Mesenchymal stem cell (in vitro differentiated cells and primary cell): ENCODE measurements around the gene RASSF5.

Source experiments
- DNase-seq: peaks from one replicate; pipeline ENCODE4 v3.0.0-alpha.2; 2013
- H2AFZ ChIP-seq: one replicate; pipeline ENCODE4 v1.6.1; 2013; ENCODE audit warnings: low read depth, mild to moderate bottlenecking, control low read depth, inconsistent platforms, low read length, moderate library complexity
- H2AK5ac ChIP-seq: 2 replicates; pipeline ENCODE4 v1.6.1; 2013; ENCODE audit warnings: low read length, moderate library complexity, mild to moderate bottlenecking, inconsistent platforms; ENCODE audit not compliant: severe bottlenecking
- H2BK120ac ChIP-seq: one replicate; pipeline ENCODE4 v1.6.1; 2013; ENCODE audit warnings: low read depth, mild to moderate bottlenecking, inconsistent platforms, low read length, moderate library complexity
- H2BK12ac ChIP-seq, 2 experiments: one replicate each; pipeline ENCODE4 v1.6.1; 2013; ENCODE audit warnings: inconsistent platforms in 2 of 2, low read length in 2 of 2, mild to moderate bottlenecking in 2 of 2, moderate library complexity in 2 of 2, control low read depth in 1 of 2
- H2BK15ac ChIP-seq: one replicate; pipeline ENCODE4 v1.6.1; 2013; ENCODE audit warnings: mild to moderate bottlenecking, low read depth, inconsistent platforms; ENCODE audit not compliant: poor library complexity, severe bottlenecking
- H2BK5ac ChIP-seq: 2 replicates; pipeline ENCODE4 v1.6.1; 2013; ENCODE audit warnings: low read depth, mild to moderate bottlenecking, low read length, control low read depth, inconsistent platforms; ENCODE audit not compliant: poor library complexity, severe bottlenecking
- H3K14ac ChIP-seq, 2 experiments: one replicate each; pipeline ENCODE4 v1.6.1; 2013; ENCODE audit warnings: inconsistent platforms in 2 of 2, low read length in 2 of 2, control low read depth in 1 of 2, mild to moderate bottlenecking in 1 of 2, moderate library complexity in 1 of 2
- H3K18ac ChIP-seq, 2 experiments: one replicate each; pipeline ENCODE4 v1.6.1; 2013; ENCODE audit warnings: inconsistent platforms in 2 of 2, low read length in 2 of 2, control low read depth in 1 of 2, low read depth in 1 of 2, mild to moderate bottlenecking in 1 of 2
- H3K23ac ChIP-seq, 2 experiments: one replicate each; pipeline ENCODE4 v1.6.1; 2013; ENCODE audit warnings: inconsistent platforms in 2 of 2, low read length in 2 of 2, mild to moderate bottlenecking in 2 of 2, moderate library complexity in 2 of 2, control low read depth in 1 of 2
- H3K27ac ChIP-seq: 2 replicates; pipeline ENCODE4 v1.5.1; 2013; ENCODE audit warnings: mild to moderate bottlenecking, moderate library complexity, low read length, control low read depth, inconsistent platforms; ENCODE audit not compliant: poor library complexity, severe bottlenecking
- H3K27me3 ChIP-seq, 2 experiments: 2 replicates each; pipeline versions ENCODE4 v1.6.1 to v1.7.0; 2013; ENCODE audit warnings: low read length in 2 of 2, mild to moderate bottlenecking in 2 of 2, moderate library complexity in 2 of 2, control low read depth in 1 of 2, inconsistent platforms in 1 of 2; ENCODE audit not compliant: control insufficient read depth in 1 of 2, insufficient read depth in 1 of 2
- H3K36me3 ChIP-seq, 2 experiments: 2 replicates each; pipeline versions ENCODE4 v1.6.1 to v1.7.0; 2013; ENCODE audit warnings: low read length in 2 of 2, control low read depth in 1 of 2, inconsistent platforms in 1 of 2, low read depth in 1 of 2, mild to moderate bottlenecking in 1 of 2; ENCODE audit not compliant: insufficient read depth in 2 of 2, control insufficient read depth in 1 of 2
- H3K4ac ChIP-seq, 2 experiments: one replicate each; pipeline ENCODE4 v1.6.1; 2013; ENCODE audit warnings: inconsistent platforms in 2 of 2, low read length in 2 of 2, mild to moderate bottlenecking in 2 of 2, moderate library complexity in 2 of 2, control low read depth in 1 of 2, low read depth in 1 of 2
- H3K4me1 ChIP-seq: 2 replicates; pipeline ENCODE4 v1.6.1; 2013; ENCODE audit warnings: low read depth, low read length, control low read depth; ENCODE audit not compliant: control insufficient read depth, insufficient read depth
- H3K4me2 ChIP-seq: 2 replicates; pipeline ENCODE4 v1.6.1; 2013; ENCODE audit warnings: low read length, mild to moderate bottlenecking, inconsistent platforms; ENCODE audit not compliant: poor library complexity, severe bottlenecking
- H3K4me3 ChIP-seq, 2 experiments: 2 replicates each; pipeline versions ENCODE4 v1.5.1 to v1.7.0; 2013; ENCODE audit warnings: low read length in 2 of 2, mild to moderate bottlenecking in 2 of 2, control low read depth in 1 of 2, low read depth in 1 of 2; ENCODE audit not compliant: insufficient read depth in 1 of 2
- H3K79me1 ChIP-seq: replicated peaks from 2 replicates; pipeline ENCODE4 v1.6.1; 2013; ENCODE audit warnings: mild to moderate bottlenecking, control low read depth, low read length, inconsistent platforms; ENCODE audit not compliant: poor library complexity, severe bottlenecking
- H3K9ac ChIP-seq: 2 replicates; pipeline ENCODE4 v1.7.0; 2013; ENCODE audit warnings: mild to moderate bottlenecking, low read length, moderate library complexity
- H3K9me3 ChIP-seq: 2 replicates; pipeline ENCODE4 v1.7.0; 2013; ENCODE audit warnings: mild to moderate bottlenecking, low read length; ENCODE audit not compliant: control insufficient read depth
- H4K8ac ChIP-seq: one replicate; pipeline ENCODE4 v1.6.1; 2013; ENCODE audit warnings: inconsistent platforms, mild to moderate bottlenecking, low read length, moderate library complexity
- H4K91ac ChIP-seq: one replicate; pipeline ENCODE4 v1.6.1; 2013; ENCODE audit warnings: mild to moderate bottlenecking, low read length, inconsistent platforms
- whole genome bisulfite sequencing: methylation state at CpG from one replicate; pipeline ENCODE4 v1.1.7; 2013; ENCODE audit warnings: mixed read lengths; 5-methylcytosine and 5-hydroxymethylcytosine counted together

RASSF5 gene

GRCh38 chr1:206521694-206522402 is 14.5 kb downstream of the RASSF5 start:
- Histone ChIP-seq H2AK5ac (no peak overlapping the region), H3K4me3 (no peak overlapping the region), H2BK12ac (no peak overlapping the region), H3K9ac (no peak overlapping the region), H3K23ac (no peak overlapping the region), H3K4me2 (no peak overlapping the region), H4K8ac (no peak overlapping the region), H2BK120ac (no peak overlapping the region), H3K4me1 (no peaks in the 10 kb centered on the region), H2AFZ (no peak overlapping the region), H3K14ac (no peak overlapping the region), H3K9me3 (no peaks in the 10 kb centered on the region), H3K27me3 (peaks cover 0 to 46% of the 10 kb centered on the region in 2 experiments), H3K79me1 (no peaks in the 10 kb centered on the region), H3K4ac (no peak overlapping the region), H2BK15ac (no peak overlapping the region), H2BK5ac (no peak overlapping the region), H3K36me3 (no peaks in the 10 kb centered on the region), H3K18ac (no peak overlapping the region), H3K27ac (no peak overlapping the region), H4K91ac (no peak overlapping the region)
- no peak for DNase-seq
- 59% methylated on average over 7 of the region's 8 CpGs for WGBS

GRCh38 chr1:206524739-206525364 is 17.5 kb downstream of the RASSF5 start:
- Histone ChIP-seq H2AFZ (no peak overlapping the region), H3K9ac (no peak overlapping the region), H3K79me1 (no peaks in the 10 kb centered on the region), H2AK5ac (no peak overlapping the region), H3K27ac (no peak overlapping the region), H3K23ac (no peak overlapping the region), H3K4me2 (no peak overlapping the region), H3K18ac (no peak overlapping the region), H2BK5ac (no peak overlapping the region), H4K91ac (no peak overlapping the region), H3K4me1 (no peaks in the 10 kb centered on the region), H4K8ac (no peak overlapping the region), H3K27me3 (peaks cover 0 to 35% of the 10 kb centered on the region in 2 experiments), H2BK15ac (no peak overlapping the region), H3K14ac (no peak overlapping the region), H2BK12ac (no peak overlapping the region), H3K4ac (no peak overlapping the region), H2BK120ac (no peak overlapping the region), H3K9me3 (no peaks in the 10 kb centered on the region), H3K4me3 (no peak overlapping the region), H3K36me3 (no peaks in the 10 kb centered on the region)
- DNase-seq, result no peak
- WGBS, result 73% methylated on average over 2 of the region's 5 CpGs

GRCh38 chr1:206526064-206526911 is 19.0 kb downstream of the RASSF5 start:
- Histone ChIP-seq H3K18ac (no peak overlapping the region), H2BK12ac (no peak overlapping the region), H3K4me1 (no peaks in the 10 kb centered on the region), H3K9ac (no peak overlapping the region), H3K4me2 (no peak overlapping the region), H3K27ac (no peak overlapping the region), H3K9me3 (no peaks in the 10 kb centered on the region), H3K36me3 (no peaks in the 10 kb centered on the region), H2BK120ac (no peak overlapping the region), H2AK5ac (no peak overlapping the region), H2BK5ac (no peak overlapping the region), H3K4me3 (no peak overlapping the region), H2BK15ac (no peak overlapping the region), H3K14ac (peak overlapping the region in 1 of 2 experiments; percentile 73), H4K91ac (no peak overlapping the region), H3K27me3 (peaks cover 0 to 35% of the 10 kb centered on the region in 2 experiments), H3K79me1 (no peaks in the 10 kb centered on the region), H2AFZ (no peak overlapping the region), H3K23ac (no peak overlapping the region), H4K8ac (no peak overlapping the region), H3K4ac (no peak overlapping the region)
- WGBS, result 49% methylated on average over 5 of the region's 6 CpGs
- no peak for DNase-seq

- WGBS, result 88% methylated on average over 5 of the region's 7 CpGs
These were observed 22.1 kb downstream of the RASSF5 start for GRCh38 chr1:206529425-206529824.

More at GRCh38 chr1:206529425-206529824, 22.1 kb downstream of the RASSF5 start:
- no peak overlapping the region for H3K4ac ChIP-seq
- no peaks in the 10 kb centered on the region for H3K79me1 ChIP-seq
- no peak overlapping the region for H3K23ac ChIP-seq
- peaks cover 0 to 39% of the 10 kb centered on the region in 2 experiments for H3K27me3 ChIP-seq
- H2AFZ ChIP-seq, result no peak overlapping the region
- no peak overlapping the region for H3K4me3 ChIP-seq
- H3K36me3 ChIP-seq, result no peaks in the 10 kb centered on the region
- no peak overlapping the region for H2AK5ac ChIP-seq
- H3K9ac ChIP-seq, result no peak overlapping the region
- no peak overlapping the region for H2BK15ac ChIP-seq
- no peak overlapping the region for H3K4me2 ChIP-seq
- no peak overlapping the region for H4K91ac ChIP-seq
- DNase-seq, result no peak
- H3K9me3 ChIP-seq, result no peaks in the 10 kb centered on the region
- H3K4me1 ChIP-seq, result no peaks in the 10 kb centered on the region
- no peak overlapping the region for H4K8ac ChIP-seq
- no peak overlapping the region for H3K18ac ChIP-seq
- H2BK5ac ChIP-seq, result no peak overlapping the region
- H2BK12ac ChIP-seq, result no peak overlapping the region
- H2BK120ac ChIP-seq, result no peak overlapping the region
- H3K14ac ChIP-seq, result no peak overlapping the region
- no peak overlapping the region for H3K27ac ChIP-seq
